KBM-7 (cell line): ENCODE data around the gene ADARB2.
"Not testable (repeated sequence)": the region's sequence is repeated elsewhere in the genome, so short reads cannot be mapped to it uniquely, and the experiment has no call there.

Experiments
- DNase-seq: peaks from one replicate; pipeline ENCODE4 v3.0.0-alpha.2; 2015
- in situ Hi-C: fragments of 300-500 bp; cut with MboI; formaldehyde crosslinking; loops from 2 replicates; pipeline ENCODE4 v1.14.3; 2020; ENCODE audit warnings: low sequenced_read_pairs, low pct_unique_long_range_greater_than_20kb, mixed read lengths

ADARB2 gene

DNA sequence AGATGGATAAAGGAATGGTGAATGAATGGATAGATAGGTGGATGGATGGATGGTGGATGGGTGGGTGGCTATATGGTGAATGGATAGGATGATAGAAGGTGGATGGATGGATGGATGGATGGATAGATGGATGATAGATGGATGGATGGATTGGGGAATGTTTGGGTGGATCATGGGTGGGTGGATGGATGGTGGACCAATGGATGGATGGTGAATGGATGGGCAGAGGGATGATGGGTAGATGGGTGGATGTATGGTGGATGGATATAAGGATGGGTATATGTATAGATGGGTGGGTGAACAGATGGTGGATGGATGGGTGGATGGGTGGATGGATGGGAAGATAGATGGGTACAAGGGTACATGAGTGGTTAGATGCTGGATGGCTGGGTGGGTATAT is 322.4 kb downstream of the ADARB2 start:
- DNase-seq, result no peak
- in situ Hi-C loops, result no loop called here

GRCh38 chr10:1414346-1414745 is 323.0 kb downstream of the ADARB2 start:
- in situ Hi-C loops, DNase-seq: not testable (repeated sequence)

DNA sequence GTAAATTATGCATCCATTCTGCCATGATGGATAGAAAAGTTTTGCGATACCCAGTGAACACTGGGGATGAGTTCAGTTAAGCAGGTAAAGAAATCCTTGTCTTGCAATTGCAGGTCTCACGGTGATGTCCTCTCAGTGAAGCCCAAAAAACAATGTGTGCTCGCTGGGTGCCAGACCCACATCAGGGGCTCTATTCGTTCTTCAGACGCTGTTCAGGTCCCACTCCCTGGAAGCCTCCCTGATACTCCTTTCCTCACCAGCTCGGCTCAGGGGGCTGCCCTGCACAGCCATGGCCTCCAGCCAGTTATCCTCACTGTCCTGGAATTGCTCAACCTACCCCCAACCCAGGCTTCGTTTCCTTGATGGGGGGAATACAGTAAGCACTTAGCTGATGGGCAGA is 323.5 kb downstream of the ADARB2 start:
- no peak for DNase-seq
- in situ Hi-C loops, result no loop called here

DNA sequence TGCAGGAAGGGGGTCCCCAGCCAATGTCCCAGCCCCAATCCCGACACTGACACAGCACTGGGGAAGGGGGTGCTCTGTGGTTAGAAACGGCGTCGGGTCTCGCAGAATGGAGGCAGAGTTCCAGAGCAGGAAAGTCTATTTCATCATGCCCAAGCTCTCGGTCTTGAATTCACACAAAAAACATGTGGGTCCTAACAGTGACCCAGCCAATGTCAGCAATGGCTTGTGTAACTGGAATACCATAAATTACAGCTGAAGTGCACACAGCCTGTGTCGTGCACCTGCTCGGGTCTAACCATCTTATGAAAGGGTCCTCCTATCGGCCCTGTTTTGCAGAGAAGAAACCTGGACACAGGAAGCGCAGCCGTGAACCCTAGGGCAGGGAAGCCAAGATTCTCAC is 324.1 kb downstream of the ADARB2 start:
- no peak for DNase-seq
- in situ Hi-C loops, result no loop called here

DNA sequence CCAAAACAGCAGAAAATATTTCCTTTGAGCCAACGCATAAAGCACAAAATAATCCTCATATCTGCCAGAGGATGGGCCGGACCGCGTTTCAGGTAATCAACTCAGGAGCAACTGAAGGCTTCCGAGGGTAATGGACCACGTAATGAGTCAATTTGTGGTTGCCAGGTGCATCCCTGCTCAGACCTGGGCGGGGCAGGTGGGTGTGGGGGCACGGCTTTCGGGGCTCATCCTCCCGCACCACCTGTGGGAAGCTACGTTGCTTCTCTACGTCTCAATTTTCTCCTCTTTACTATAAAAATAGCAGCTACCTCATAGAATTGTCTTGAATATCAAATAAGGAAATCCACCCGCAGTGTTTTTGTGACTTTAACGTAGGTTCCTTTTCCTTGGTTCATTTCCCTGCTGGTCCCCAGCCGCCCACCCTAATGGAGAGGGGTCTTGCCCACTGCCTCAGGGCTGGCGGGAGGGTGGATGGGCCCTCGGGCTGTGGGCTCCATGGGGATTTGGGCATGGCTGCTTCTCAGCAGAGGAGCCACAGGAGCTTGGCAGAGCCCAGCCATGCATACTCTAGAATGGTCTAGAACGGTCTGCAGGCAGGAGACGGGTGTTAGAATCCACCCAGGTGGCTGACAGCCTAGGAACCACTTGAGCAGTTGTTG is 324.7 kb downstream of the ADARB2 start:
- in situ Hi-C loops, result no loop called here
- DNase-seq, result no peak

DNA sequence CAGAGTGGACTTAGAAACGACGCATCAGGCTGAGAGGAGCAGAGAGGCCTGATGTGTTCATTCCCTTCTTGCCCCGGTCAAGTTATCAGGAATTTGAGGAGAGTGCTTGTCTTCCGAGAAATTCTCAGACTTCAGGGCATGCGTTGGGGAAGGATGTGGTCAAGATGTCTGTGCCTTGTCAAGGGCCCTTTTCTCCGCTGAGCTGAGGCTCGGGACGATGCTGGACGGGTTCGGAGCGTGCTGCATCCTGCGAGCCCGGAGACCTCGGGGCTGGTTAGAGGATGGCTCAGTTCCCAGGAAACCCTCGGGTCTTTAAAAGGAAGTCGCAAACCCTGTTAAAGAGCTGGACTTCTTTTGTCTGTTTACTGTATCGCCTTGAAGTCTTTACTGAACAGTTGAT is 325.4 kb downstream of the ADARB2 start:
- in situ Hi-C loops, result no loop called here
- no peak for DNase-seq

- DNase-seq, result no peak
- in situ Hi-C loops, result no loop called here
Observed at GRCh38 chr10:1411451-1411850, 325.9 kb downstream of the ADARB2 start.

- DNase-seq, result no peak
- in situ Hi-C loops, result no loop called here
Observed at GRCh38 chr10:1410469-1411395, 326.6 kb downstream of the ADARB2 start.

- in situ Hi-C loops, result no loop called here
- no peak for DNase-seq
Observed at GRCh38 chr10:1410032-1410431, 327.3 kb downstream of the ADARB2 start.

DNA sequence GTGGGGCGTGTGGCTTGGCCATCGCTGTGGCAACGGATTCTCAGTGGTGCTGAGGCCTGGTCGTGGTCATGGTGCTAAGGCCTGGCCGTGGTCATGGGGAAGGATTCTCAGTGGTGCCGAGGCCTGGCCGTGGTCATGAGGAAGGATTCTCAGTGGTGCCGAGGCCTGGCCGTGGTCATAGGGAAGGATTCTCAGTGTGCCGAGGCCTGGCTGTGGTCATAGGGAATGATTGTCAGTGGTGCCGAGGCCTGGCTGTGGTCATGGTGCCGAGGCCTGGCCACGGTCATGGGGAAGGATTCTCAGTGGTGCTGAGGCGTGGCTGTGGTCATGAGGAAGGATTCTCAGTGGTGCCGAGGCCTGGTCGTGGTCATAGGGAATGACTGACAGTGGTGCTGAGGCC is 327.9 kb downstream of the ADARB2 start:
- in situ Hi-C loops, result no loop called here
- no peak for DNase-seq

GRCh38 chr10:1408651-1409367 is 328.5 kb downstream of the ADARB2 start:
- in situ Hi-C loops, result no loop called here
- DNase-seq, result no peak

DNA sequence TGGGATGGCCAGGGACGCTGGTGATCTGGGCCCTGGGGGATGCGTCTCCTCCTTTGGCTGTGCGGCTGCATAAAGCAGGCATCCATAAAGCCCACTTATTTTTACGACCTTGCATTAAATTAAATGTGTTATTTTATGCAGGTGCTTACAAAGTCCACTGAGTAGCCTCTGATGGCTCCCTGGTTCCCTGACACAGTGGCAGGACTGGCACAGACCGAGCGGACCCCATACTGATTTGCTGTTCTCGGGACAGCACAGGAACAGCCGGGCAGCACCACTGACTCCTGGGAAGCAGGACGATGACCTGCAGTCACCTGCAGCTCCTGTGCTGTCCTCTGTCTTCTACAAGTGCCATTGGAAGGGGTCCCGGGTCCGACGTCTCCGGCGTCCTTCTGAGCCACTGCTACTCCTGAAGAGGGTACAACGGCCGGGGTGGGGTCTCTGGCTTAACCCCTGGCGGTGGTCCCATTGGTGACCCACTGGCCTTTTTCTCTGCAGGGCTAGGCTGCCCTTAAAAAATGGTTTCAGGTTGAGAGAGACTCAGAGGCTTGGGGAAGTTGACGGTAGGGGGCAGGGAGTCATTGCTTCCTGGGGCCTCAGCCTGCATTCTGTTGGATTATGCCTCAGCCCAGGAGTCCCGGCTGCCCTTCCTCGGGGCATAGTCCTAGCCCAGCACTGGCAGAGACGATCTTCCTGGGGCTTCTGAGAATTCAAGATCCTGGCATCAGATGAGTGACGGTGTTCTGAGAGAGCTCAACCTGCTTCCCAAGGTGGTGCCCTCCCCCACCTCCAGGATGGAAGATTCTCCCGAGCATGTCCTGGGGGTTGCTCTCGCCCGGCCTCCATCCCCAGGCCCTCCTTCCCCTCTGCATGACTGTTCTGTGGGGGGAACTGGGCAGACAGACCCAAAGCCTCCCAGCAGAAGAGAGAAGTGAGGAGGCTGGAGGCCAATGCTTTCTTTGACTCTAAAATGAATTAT is 330.1 kb downstream of the ADARB2 start:
- no peak for DNase-seq
- in situ Hi-C loops, result no loop called here

DNA sequence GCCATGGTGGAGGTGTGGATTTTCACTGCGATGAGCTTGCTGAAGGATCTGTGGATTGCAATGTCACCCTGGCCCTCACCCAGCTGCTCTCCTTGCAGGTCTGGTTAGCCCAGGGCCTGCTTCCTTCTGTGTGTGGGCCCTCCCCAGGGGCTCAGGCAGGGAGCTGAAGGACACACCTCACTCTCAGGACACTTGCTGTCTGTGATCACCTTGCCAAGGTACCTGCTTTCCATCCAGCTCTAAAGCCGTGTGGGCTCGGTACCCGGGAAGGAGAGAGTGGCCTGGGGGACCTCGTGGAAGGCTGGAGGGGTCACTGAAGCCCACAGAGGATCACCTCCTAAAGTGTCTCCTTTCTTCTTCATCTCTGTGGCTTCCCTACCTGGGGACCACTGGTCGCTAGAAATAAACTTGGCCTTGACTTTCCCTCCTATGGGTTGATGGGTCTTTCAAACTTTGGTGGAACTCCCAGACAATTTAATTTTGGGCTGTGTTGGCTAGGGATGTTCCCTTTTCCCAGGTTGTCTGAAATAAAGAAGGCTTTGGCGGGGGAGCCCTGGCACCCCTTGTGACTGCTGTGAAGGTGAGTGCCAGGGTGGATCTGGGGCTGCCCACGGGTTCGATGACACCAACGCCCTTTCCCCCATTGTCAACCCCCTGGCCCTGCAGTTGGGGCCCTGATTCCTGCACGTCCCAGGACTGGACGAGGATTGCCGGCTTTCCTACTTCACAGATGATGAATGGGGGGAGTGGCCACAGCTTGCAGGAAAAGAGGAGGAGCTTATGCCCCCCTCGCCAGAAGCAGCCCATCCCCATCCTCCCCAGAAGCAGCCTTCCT is 331.0 kb downstream of the ADARB2 start:
- no peak for DNase-seq
- in situ Hi-C loops, result no loop called here

DNA sequence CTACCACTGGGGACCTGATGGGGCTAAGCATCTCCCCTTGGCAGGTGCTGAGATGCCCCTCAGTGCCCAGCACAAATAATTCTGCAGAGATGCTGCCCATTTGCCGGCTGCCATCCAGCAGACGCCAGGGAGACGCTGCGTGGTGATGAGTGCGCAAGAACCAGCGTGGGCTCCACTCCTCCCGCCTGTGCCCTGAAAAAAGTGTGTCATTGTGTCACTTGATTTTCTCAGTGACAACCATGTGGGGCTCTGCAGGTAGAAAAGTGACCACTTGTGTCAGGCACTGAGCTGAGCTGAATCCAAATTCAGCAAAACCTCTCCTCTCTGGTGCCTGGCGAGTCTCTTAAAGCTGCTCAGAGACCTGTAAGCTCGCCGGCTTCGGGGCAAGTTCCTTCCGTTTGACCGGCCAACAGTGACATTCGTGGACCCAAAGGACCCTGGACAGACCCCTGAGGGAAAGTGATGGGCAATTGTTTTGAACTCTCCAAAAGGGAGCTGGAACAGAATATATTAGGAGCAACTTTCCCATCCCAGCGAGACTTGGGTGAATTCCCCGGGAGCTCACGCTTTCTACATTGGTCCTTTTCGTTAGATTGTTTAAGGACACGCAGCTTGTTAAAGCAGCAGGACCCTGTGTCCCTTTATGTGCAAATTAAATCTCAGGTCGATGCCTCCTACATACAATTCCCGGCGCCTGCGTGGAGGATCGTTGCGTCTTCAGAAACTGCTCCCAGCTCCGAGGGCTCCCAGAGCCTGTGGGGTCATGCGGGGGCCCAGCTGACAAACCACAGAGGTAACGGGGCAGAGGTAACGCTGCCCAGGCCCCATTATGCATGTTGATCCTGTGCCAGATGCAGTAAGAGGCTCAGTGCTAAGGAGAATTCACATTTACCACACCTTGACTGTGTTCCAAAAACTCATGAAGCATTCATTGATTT is 332.7 kb downstream of the ADARB2 start:
- in situ Hi-C loops, result no loop called here
- DNase-seq, result no peak

DNA sequence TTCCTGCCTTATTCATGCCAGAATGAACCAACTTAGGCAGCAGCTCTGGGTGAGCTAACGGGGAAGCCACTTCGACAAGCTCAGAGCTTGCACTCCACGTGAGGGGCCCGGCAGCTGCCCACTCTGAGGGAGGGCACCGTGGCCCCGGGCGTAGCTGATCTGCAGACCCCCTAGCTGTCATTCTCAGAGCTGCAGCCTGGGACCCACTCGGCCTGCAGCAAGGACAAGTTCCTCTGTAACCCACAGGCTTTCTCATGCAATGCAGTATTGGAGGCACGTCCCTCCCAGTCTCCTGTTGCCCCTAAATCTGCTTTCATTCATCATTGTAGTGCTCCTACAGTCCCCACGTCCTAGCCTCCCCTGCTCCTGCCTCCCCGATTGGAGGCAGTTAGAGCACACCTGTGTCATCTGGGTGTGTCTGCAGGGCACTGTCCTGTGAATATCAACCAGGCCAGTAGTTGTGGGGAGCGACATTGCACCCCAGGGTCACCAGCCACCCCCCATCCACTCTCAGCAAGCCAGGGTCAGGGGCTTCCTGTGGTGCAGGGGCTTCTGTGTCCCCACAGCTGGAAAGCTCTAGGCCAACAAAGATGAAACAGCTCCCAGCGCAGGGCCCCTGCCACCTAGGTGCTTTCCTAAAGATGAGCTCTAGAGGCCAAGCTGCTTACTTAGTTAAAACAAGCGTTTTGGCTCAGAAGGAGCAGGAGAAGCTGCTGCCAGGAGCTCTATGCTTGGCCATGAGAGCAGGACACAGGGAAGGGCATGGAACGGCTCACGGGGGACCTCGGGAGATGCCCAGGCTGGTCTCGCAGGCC is 333.6 kb downstream of the ADARB2 start:
- in situ Hi-C loops, result no loop called here
- DNase-seq, result no peak

GRCh38 chr10:1402816-1403507 is 334.4 kb downstream of the ADARB2 start:
- DNase-seq, result no peak
- in situ Hi-C loops, result no loop called here
